GM18909 (cell line): ENCODE data around the gene PPFIA1.
"Not testable (repeated sequence)": the region's sequence is repeated elsewhere in the genome, so short reads cannot be mapped to it uniquely, and the experiment has no call there.

ENCODE experiments used
- ATAC-seq: cut with Tn5 transposase; IDR thresholded peaks from one replicate; pipeline ENCODE4 v1.9.1; 2021; ENCODE audit warnings: mild to moderate bottlenecking; ENCODE audit not compliant: unreplicated experiment, poor library complexity

The PPFIA1 gene

GRCh38 chr11:70407814-70408213 lies 137.3 kb downstream of the PPFIA1 start:
- no peak for ATAC-seq

DNA sequence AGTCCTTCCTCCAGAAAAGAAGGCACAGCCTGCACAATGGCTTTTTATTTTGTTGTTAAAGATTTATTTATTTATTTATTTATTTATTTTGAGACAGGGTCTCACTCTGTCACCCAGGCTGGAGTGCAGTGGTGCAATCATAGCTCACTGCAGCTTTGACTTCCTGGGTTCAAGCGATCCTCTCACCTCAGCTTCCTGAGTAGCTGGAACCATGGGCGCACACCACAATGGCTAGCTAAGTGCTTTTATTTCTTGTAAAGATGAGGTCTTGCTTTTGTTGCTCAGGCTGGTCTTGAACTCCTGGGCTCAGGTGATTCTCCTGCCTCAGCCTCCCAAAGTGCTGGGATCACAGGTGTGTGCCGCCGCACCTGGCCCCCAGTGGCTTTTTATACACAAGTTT lies 137.8 kb downstream of the PPFIA1 start:
- ATAC-seq = not testable (repeated sequence)

- ATAC-seq = no peak
These were observed 138.9 kb downstream of the PPFIA1 start for GRCh38 chr11:70409437-70409836.

DNA sequence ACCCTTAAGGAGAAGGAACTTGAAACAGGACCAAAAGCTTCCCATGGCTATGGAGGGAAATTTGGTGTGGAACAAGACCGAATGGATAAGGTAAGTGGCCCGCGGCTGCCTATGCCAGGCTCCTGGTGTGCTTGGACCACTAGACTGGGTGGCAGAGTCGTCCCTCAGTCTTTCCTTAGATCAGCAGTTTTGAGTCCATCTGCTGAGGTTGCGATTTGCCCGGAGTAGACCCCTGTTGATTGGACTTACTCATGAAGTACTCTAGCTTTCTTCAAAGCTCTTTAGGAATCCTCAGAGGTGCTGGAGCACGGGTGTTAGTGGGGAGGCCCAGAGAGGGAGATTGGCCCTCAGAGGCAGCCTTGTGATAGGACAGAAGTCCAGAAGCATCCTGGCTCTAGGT lies 139.4 kb downstream of the PPFIA1 start:
- no peak for ATAC-seq

- no peak for ATAC-seq
These were observed 140.1 kb downstream of the PPFIA1 start for GRCh38 chr11:70410276-70411205.

DNA sequence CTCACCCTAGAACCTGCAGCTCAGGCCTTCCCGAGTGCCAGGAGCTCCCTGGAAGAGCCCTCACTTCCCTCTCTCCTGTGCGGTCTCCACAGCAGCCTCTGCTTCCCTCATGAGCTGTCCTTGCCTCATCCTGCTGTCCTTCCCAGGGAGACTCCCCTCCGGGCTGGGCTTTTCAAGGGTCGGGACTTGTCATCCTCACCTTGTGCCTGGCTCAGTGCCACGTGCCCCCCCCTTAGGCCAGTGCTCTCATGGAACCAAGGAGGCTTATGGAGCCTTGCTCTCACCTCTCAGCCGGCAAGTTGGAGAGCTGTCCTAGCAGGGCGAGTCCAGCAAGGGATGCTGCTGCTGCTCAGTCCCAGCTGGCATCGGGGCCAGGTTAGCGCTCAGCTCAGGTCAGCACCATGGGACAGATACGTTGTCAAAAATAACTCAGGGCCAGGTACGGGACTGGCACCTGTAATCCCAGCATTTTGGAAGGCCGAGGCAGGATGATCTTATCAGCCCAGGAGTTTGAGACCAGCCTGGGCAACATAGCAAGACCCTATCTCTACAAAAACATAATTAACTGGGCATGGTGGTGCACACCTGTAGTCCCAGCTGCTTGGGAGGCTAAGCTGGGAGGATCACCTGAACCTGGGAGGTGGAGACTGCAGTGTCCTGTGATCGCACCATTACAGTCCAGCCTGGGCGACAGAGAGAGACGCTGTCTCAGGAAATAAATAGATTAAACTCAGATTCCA lies 141.4 kb downstream of the PPFIA1 start:
- no peak for ATAC-seq

GRCh38 chr11:70413151-70413550 lies 142.7 kb downstream of the PPFIA1 start:
- no peak for ATAC-seq

GRCh38 chr11:70414341-70415100 lies 144.0 kb downstream of the PPFIA1 start:
- ATAC-seq = no peak

GRCh38 chr11:70415191-70415590 lies 144.7 kb downstream of the PPFIA1 start:
- ATAC-seq = no peak

- ATAC-seq = no peak
These were observed 145.3 kb downstream of the PPFIA1 start for GRCh38 chr11:70415642-70416395.

DNA sequence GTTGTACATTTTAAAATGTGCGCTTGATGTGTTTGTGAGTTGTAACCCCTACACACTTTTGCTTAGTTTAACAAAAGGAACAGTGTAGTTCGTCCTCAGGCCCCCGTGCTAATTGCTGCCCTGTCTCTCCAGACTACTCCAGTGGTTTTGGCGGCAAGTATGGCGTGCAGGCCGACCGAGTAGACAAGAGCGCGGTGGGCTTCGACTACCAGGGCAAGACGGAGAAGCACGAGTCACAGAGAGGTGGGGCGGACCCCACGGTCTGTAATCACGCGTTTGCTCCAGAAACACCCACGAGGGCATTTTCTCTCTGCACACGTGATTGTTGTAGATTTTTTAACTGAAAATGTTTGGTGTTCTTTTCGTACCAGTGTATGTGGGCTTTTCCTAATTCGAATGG lies 146.4 kb downstream of the PPFIA1 start:
- ATAC-seq = no peak

- ATAC-seq = no peak
These were observed 147.6 kb downstream of the PPFIA1 start for GRCh38 chr11:70418130-70418529.

DNA sequence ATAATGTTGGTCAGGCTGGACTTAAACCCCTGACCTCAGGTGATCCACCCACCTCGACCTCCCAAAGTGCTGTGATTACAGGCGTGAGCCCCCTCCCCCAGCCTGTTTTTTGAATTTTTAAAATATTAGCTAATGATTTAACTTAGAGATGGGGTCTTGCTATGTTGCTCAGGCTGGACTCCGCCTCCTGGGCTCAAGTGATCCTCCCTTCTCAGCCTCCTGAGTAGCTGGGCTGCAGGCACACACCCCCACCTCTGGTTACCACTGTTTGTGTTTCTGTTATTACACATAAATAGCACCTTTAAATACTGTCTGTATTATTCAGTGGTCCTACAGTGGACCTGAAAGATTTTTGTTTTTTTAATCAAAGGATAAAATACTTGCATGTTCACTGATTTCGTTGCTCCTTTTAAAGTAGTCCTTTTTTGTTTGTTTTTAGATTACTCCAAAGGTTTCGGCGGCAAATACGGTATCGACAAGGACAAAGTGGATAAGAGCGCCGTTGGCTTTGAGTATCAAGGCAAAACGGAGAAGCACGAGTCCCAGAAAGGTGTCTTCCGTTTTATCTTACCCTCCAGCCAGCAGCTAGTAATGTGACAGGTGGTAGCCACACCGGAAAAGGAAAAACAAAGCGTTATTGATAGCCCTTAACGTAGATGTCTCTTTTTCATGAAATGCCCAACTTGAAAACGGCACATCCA lies 149.0 kb downstream of the PPFIA1 start:
- no peak for ATAC-seq

- ATAC-seq = no peak
These were observed 149.5 kb downstream of the PPFIA1 start for GRCh38 chr11:70420008-70420464.

- ATAC-seq = no peak
These were observed 150.0 kb downstream of the PPFIA1 start for GRCh38 chr11:70420496-70420895.

DNA sequence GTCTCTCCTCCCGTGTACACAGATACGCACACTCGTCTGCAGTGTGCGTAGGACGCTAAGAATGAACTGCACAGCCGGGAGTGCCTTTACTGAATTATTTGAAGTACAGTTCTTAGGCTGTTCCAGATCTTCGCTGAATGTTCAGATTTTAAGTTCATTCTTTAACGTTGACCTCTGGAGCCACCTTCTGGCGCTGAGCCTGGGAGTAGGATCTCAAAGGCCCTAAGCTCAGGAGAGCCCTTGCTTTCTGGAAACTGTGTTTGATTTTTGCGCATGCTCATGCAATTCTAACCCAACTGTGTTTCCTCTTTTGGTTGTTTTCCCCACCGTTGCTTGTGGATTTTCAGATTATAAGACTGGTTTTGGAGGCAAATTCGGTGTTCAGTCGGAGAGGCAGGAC lies 150.6 kb downstream of the PPFIA1 start:
- ATAC-seq = no peak

DNA sequence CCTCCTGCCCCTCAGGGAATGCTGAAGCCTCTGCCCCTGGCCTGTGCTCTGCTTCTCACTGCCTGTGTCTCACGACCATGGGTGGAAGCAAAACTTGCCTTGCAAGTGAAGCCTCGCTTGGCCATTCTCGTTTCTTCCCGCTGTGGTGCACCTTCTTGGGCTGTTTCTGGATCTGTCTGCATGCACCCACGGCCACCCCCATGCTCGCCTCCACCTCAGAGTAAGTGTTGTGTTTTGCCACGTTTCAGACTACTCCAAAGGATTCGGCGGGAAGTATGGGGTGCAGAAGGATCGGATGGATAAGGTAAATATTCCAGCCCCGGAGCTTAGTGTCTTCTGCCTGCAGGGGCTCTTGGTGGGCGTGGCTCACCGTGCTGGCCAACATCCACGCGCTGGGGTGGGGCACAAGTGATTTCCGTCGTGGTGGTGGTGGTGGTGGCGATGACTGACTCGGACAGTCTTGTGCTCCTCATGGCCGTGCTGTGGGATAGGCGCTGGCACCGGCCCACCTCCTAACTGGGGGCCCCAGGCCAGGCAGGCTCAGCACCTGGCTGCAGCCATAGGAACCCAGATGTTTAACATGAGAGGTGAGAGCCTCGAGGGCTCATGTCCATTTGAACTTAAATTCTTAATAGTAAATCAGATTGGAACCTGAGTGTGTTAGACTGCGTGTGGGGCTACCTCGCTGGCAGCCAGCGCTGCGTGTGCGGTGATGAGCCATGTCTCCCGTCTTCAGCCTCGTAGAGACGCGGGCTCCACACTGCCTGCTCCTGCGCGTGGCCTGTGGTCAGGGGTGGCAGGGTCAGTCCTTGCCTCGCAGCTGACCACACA lies 152.4 kb downstream of the PPFIA1 start:
- ATAC-seq = no peak
